Stomach (tissue), 9 donors: ENCODE results near the gene TUT4. TPM values are rescaled to one million over a fixed set of nuclear protein-coding genes. Genes with fewer than 3 reads are reported as not detected.

ENCODE experiments used
- DNase-seq, 2 donors: peaks; one replicate each; pipeline versions ENCODE4 v3.0.0 to v3.0.0-alpha.2; 2013 to 2019
- H3K27ac ChIP-seq, 5 donors: fragments of 200-600 bp in 4 of 5; sonication (generic) in 4 of 5; one replicate each; pipeline ENCODE4 v1.5.1; 2013 to 2019; ENCODE audit warnings: mild to moderate bottlenecking in 1 of 5, moderate library complexity in 1 of 5
- H3K27me3 ChIP-seq, 3 donors: fragments of 200-600 bp; sonication (generic); one replicate each; pipeline ENCODE4 v1.5.1; 2017 to 2019; ENCODE audit warnings: mixed run types in 1 of 3
- H3K36me3 ChIP-seq, 4 donors: fragments of 200-600 bp; sonication (generic); 1 replicate in 3 of 4; 2 replicates in 1 of 4; pipeline ENCODE4 v1.5.1; 2016 to 2019
- H3K4me1 ChIP-seq, 4 donors: fragments of 200-600 bp; sonication (generic); one replicate each; pipeline ENCODE4 v1.5.1; 2016 to 2019
- H3K4me3 ChIP-seq, 4 donors: fragments of 200-600 bp; sonication (generic) in 3 of 4; one replicate each; pipeline ENCODE4 v1.5.1; 2016 to 2019; ENCODE audit warnings: mild to moderate bottlenecking in 1 of 4
- H3K9me3 ChIP-seq, 4 donors: fragments of 200-600 bp; sonication (generic); one replicate each; pipeline ENCODE4 v1.5.1; 2016 to 2019
- EP300 ChIP-seq: sonication (generic); formaldehyde crosslinking; IDR thresholded peaks from one replicate; pipeline ENCODE4 v1.6.1; 2017; ENCODE audit warnings: antibody characterized with exemption
- POLR2A ChIP-seq, 4 donors: fragments of 450-650 bp; IDR thresholded peaks; one replicate each; pipeline ENCODE4 v1.6.1; 2016; ENCODE audit warnings: antibody characterized with exemption in 4 of 4, control low read depth in 2 of 4, mild to moderate bottlenecking in 1 of 4, moderate library complexity in 1 of 4
- POLR2AphosphoS5 ChIP-seq, 3 donors: sonication (generic); formaldehyde crosslinking; IDR thresholded peaks; one replicate each; pipeline ENCODE4 v1.6.1; 2016; ENCODE audit warnings: antibody characterized with exemption in 3 of 3
- WGBS, 5 donors: extraction: QIAGEN DNeasy Blood & Tissue Kit in 3 of 5; methylation state at CpG; one replicate each; pipeline versions ENCODE4 v1.1.5 to v1.1.7; 2013 to 2018; 5-methylcytosine and 5-hydroxymethylcytosine counted together
- intact Hi-C: fragments of 100-400 bp; cut with DNase I; formaldehyde crosslinking; loops from one replicate; pipeline ENCODE4 v1.15.1; 2023; ENCODE audit warnings: low total_unique reads
- polyA plus RNA-seq, 3 donors: library from polyadenylated mRNA; stranded (reverse); fragments of 200-250 nt; gene quantifications; one replicate each; pipeline ENCODE4 v1.2.3, GENCODE V29; 2013
- total RNA-seq, 5 donors: library from RNA; depleted of rRNA; stranded (reverse); fragments of >200 nt; gene quantifications; one replicate each; pipeline versions ENCODE4 v1.1.0 to v1.2.3, GENCODE V29; 2014 to 2016
- TF ChIP-seq, protein P1 (sequence below), 7 experiments: fragments of 450-650 bp in 4 of 7; fragments of 200-600 bp in 3 of 7; sonication (generic) in 3 of 7; IDR thresholded peaks; one replicate each; pipeline ENCODE4 v1.5.1; 2016 to 2019; ENCODE audit warnings: antibody characterized with exemption in 7 of 7, control low read depth in 2 of 7, mild to moderate bottlenecking in 1 of 7
- donor health status: healthy with polysubstance abuse.
- donor health status: Bipolar disorder and iron deficiency.
- donor health status: healthy.

The TUT4 gene
- total and polyA plus RNA-seq, 8 donors, result 11.8 to 107 (median 37.1) TPM

DNA sequence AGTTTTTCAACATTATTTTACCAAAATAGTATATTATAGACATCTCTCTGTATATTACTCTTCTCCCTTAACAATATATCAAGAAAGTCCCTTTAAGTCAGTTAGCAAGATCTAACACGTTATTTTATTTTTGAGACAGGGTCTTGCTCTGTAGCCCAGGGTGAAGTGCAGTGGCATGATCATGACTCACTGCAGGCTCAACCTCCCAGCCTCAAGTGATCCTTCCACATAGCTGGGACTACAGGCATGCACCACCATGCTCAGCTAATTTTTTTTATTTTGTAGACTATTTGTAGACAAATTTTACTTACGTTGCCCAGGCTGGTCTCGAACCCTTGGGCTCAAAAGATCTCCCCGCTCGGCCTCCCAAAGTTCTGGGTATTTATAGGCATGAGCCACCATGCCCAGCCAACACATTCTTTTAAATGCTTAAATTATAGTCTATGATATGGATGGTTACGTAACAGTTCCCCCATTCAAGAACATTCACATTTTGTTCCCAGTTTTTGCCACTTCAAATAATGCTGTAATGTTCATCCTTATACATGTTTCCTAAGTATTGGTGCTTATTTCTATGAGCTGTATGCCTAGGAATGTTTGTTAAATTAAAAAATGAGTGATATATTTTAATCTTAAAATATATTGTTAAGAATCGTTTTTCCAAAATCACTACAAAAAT lies 70.4 kb downstream of the TUT4 start:
- TF ChIP-seq, protein P1, sequence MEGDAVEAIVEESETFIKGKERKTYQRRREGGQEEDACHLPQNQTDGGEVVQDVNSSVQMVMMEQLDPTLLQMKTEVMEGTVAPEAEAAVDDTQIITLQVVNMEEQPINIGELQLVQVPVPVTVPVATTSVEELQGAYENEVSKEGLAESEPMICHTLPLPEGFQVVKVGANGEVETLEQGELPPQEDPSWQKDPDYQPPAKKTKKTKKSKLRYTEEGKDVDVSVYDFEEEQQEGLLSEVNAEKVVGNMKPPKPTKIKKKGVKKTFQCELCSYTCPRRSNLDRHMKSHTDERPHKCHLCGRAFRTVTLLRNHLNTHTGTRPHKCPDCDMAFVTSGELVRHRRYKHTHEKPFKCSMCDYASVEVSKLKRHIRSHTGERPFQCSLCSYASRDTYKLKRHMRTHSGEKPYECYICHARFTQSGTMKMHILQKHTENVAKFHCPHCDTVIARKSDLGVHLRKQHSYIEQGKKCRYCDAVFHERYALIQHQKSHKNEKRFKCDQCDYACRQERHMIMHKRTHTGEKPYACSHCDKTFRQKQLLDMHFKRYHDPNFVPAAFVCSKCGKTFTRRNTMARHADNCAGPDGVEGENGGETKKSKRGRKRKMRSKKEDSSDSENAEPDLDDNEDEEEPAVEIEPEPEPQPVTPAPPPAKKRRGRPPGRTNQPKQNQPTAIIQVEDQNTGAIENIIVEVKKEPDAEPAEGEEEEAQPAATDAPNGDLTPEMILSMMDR (IDR thresholded peaks at IDR 0.05), result no peak
- TF ChIP-seq POLR2AphosphoS5 (IDR thresholded peaks at IDR 0.05) (no peak), EP300 (no peak)
- Histone ChIP-seq H3K36me3 (peaks cover 0 to 40% (median 32%) of the 10 kb centered on the region in 4 donors), H3K4me1 (no peaks in the 10 kb centered on the region), H3K27me3 (no peaks in the 10 kb centered on the region), H3K27ac (no peak overlapping the region), H3K9me3 (no peaks in the 10 kb centered on the region), H3K4me3 (no peak overlapping the region)
- intact Hi-C loops, result no loop called here
- no peak for DNase-seq
- 96 to 98% (median 98%) methylated on average over 7 of the region's 7 CpGs for WGBS, 5 donors

- intact Hi-C loops, result no loop called here
Observed at GRCh38 chr1:52479076-52479475, 73.8 kb downstream of the TUT4 start.

GRCh38 chr1:52477876-52478275 lies 75.0 kb downstream of the TUT4 start:
- Histone ChIP-seq H3K4me3 (no peak overlapping the region), H3K27me3 (no peaks in the 10 kb centered on the region), H3K4me1 (peaks cover 0 to 3% (median 0%) of the 10 kb centered on the region in 4 donors), H3K27ac (no peak overlapping the region), H3K9me3 (no peaks in the 10 kb centered on the region), H3K36me3 (peaks cover 0 to 70% (median 44%) of the 10 kb centered on the region in 4 donors)
- WGBS, 5 donors, result 75 to 94% (median 89%) methylated on average over 1 of the region's 1 CpG
- no peak for DNase-seq
- intact Hi-C loops, result no loop called here
- TF ChIP-seq, protein P1 (IDR thresholded peaks at IDR 0.05), result no peak
- TF ChIP-seq EP300 (no peak), POLR2A (IDR thresholded peaks at IDR 0.05) (no peak), POLR2AphosphoS5 (IDR thresholded peaks at IDR 0.05) (no peak)

More at GRCh38 chr1:52479076-52479475, 73.8 kb downstream of the TUT4 start:
- WGBS, 5 donors, result 89 to 95% (median 93%) methylated on average over 2 of the region's 2 CpGs
- H3K4me3 ChIP-seq, result no peak overlapping the region
- no peaks in the 10 kb centered on the region for H3K27me3 ChIP-seq
- H3K36me3 ChIP-seq, result peaks cover 0 to 65% (median 39%) of the 10 kb centered on the region in 4 donors
- no peaks in the 10 kb centered on the region for H3K9me3 ChIP-seq
- no peaks in the 10 kb centered on the region for H3K4me1 ChIP-seq
- no peak for DNase-seq
- no peak for TF ChIP-seq EP300
- TF ChIP-seq POLR2A (IDR thresholded peaks at IDR 0.05), result no peak
- TF ChIP-seq, protein P1 (IDR thresholded peaks at IDR 0.05), result no peak
- no peak for TF ChIP-seq POLR2AphosphoS5 (IDR thresholded peaks at IDR 0.05)
- no peak overlapping the region for H3K27ac ChIP-seq

DNA sequence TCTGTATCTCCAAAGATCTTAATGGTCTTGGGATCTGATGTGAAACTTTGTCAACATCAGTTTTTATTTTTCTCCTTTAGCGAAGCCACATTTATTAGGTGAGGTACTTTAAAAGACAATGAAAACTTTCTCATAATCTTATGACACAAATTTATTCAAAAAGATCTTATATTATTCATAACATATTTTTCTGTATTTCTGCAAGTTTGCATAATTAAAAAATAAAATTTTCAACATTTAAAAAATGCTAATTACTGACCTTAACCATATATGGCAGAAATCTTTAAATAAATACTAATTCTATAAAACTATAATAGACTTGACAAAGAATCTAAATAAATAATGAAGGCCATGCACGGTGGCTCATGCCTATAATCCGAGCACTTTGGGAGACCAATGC lies 75.9 kb downstream of the TUT4 start:
- peaks cover 0 to 70% (median 42%) of the 10 kb centered on the region in 4 donors for H3K36me3 ChIP-seq
- peaks cover 0 to 4% (median 0%) of the 10 kb centered on the region in 4 donors for H3K4me1 ChIP-seq
- 88 to 95% (median 91%) methylated on average over 3 of the region's 3 CpGs for WGBS, 5 donors
- no peak for TF ChIP-seq EP300
- no peak for TF ChIP-seq POLR2A (IDR thresholded peaks at IDR 0.05)
- TF ChIP-seq POLR2AphosphoS5 (IDR thresholded peaks at IDR 0.05), result no peak
- TF ChIP-seq, protein P1 (IDR thresholded peaks at IDR 0.05), result no peak
- no peak overlapping the region for H3K4me3 ChIP-seq
- no peaks in the 10 kb centered on the region for H3K27me3 ChIP-seq
- intact Hi-C loops, result no loop called here
- H3K9me3 ChIP-seq, result no peaks in the 10 kb centered on the region
- H3K27ac ChIP-seq, result no peak overlapping the region
- no peak for DNase-seq
